ENCODE measurements around the gene AKR1C2.
"Not testable (repeated sequence)": the region's sequence is repeated elsewhere in the genome, so short reads cannot be mapped to it uniquely, and the experiment has no call there.

Gene AKR1C2

DNA sequence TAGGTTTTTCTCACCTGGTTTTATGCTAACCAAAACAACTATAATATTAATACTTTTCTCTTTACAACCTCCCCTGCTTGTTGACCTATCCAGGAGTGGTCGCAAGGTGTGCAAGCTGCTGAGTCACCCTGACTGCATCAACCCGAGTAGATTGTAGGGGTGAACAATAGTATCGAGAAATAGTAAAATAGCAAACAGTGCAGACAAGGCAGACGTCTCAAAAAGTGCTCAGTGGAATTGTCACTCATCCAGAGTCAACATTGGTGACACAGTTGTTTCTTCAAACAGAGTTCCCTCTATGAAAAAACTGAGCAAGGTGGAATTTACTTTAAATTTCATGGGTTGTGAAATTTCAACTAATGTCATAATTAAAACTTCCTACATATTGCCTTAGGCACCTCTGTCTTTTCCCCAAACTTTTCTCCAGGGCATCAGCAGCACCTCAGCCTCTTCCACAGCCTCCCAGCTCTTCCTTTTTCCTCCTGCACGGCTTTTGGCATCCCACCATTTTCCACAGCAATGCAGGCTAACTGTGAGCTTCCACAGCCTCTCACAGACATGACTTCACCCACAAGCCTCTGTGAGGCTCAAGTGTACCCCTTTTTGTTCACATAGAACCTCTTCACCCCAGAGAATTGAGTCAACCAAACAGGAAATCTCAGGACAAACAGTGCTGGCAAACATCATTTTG is 46.6 kb downstream of the AKR1C2 start:
- not testable (repeated sequence) for DNase-seq (ENCODE audit: low read depth)

DNA sequence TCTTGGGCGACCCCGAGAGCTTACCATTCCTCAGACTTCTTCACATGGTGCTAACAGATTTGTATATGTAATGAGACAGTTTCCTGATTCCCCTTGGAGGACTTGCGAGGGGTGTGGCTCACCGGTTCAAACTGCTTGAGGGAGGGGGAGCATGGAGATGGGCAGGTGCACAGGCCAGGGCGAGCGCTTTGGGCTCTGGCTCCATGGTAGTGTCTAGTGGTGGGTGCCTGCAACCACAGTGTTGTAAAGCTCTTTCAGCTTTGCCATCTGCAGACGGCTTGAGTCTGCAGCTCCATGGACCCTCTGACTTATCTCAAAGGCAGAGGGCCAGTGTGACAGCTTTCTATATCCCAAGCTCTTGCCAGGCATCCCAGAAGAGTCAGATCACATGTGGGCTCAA is 47.6 kb downstream of the AKR1C2 start:
- DNase-seq (ENCODE audit: low read depth), result not testable (repeated sequence)

DNA sequence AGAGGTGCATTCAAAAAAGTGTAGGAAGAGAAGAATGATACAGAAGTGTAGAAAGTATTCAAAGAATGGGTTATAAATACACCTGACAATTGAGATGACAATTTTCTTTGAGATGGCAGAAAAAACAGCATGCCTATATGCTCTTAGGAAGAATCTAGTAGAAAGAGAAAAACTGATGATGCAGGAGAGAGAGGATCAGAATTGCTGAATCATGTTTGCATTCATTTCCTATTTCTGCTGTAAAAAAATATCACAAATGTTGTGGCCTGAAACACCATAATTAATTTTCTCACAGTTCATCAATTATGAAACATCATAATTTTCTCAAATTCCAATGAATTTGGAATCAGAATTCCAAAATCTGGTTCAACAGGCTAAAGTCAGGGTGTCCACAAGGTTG is 50.3 kb downstream of the AKR1C2 start:
- no peak for DNase-seq (ENCODE audit: low read depth)

DNA sequence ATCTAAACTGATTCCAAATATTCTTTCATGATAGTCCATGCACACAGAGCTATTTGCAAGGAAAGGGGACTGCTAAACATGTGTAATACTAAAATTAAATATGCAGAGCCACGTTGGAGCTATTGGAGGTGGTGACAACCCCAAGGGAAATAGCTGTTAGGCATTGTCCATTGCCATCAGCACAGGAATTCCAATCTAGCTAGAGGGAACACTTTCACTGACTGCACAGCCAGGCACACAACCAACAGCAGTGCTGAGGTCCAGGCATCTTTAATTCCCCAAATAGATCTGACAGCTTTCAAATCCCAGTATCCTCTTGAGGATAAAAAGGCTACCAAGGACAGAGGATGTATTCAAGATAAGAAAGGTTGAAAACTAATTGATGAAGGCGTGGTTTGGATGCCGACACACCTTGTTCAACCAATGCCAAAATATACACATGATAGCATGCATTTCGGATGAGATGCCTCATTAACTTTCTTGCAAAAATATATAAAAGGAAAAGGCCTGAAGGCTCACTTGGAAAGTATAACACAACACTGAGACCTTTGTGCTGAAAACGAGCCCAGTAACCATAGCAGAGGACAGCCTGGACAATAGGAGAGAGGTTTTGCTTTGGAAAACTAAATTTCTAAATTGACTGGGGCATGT is 52.0 kb downstream of the AKR1C2 start:
- DNase-seq (ENCODE audit: low read depth), result not testable (repeated sequence)

DNA sequence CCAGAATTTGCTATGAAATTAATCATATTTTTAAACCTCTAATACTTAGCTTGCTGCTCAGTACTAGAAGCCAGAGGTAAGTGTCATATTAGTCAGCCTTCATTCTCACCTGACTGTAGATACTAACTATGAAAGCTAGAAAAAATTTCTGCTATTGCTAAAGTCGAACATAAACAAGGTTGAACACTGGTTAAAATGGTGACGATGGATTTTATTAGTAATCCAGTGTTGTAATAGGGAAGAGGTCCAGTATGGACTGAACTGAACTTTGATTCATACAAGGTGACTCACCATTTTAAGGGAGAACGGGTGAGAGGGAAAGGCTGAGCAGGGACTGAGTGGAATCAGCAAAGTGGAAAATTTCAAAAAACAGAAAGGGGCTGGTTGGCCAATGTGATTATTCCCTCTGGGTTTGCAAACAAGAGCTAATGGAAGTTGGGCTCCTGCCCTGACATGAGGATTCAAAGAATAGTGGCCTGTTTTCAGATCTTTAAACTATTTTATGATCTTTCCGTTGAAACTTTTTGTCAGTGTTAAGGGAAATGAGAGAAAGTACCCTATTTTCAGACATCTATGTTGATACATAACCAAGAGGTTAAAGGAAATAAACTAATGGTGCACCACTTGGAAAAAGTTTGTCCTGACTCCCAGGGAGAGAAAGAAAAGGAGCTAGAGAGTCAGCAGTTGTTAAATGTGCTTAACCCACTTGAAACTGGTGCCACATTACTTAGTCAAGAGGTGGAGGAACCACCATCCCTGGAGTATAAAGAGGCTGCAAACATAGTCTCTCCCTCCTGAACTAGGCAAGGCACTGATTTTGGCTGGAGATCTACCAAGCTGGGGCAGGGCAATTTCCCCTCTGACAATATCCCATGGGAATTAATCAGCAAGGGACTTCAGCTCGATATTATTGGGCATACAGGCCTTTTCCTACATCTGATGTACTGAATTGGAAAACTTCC is 55.7 kb downstream of the AKR1C2 start:
- no peak for DNase-seq (ENCODE audit: low read depth)

DNA sequence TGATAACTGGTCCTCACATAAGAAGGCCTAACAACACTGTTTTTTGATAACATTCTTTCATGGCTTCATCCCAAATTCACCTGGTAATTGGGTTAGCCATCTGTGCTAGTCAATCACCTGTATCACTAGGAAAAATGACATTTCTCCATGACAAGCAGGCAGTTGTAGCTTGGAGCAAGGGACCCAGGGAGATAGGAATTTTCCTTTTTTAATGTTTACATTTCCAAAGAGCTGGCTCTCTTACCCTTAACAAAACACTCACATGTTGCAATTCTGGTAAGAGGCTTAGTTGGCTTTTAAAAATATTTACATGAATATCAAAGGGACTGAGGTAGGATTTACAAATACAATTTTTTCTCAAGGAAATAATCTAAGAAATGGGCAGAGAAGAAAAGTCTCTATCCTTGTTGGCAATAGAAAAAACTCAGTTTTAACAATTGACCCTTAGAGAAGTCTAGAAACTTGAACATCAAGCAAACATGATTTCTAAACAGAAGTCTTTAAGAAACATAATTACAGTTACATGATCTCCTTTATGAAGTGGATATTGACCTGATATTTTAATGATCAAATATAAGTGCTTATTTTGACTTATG is 56.5 kb downstream of the AKR1C2 start:
- DNase-seq (ENCODE audit: low read depth), result no peak

DNA sequence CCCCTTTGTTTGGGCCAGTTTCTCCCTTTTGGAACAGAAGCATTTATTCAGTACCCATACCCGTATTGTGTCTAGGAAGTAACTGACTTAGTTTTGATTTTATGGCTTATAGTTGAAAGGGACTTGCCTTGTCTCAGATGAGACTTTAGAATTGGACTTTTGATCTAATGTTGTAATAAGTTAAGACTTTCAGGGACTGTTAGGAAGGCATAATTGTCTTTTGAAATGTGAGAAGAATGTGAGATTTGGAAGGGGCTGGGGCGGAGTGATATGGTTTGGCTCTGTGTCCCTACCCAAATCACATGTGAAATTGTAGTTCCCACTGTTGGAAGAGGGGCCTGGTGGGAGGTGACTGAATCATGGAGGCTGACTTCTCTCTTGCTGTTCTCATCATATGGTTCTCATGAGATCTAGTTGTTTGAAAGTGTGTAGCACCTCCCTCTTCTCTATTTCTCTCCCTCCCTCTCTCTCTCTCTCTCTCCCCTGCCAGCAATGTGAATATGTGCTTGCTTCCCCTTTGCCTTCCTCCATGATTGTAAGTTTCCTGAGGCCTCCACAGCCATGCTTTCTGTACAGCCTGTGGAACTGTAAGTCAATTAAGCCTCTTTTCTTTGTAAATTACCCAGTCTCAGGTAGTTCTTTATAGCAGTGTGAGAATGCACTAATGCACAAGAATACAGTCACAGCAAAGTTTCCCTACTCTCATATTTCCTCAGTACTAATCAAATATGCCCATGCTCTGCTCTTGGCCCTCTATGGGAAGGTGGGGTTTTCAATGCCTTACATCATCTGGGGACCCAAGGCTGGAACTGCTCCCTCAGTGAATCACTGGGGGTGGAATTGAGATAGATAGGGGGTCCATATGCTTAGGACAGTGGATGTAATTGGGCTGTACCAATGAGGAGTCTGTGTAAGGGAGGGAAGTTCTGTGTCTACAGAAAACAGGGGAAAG is 57.6 kb downstream of the AKR1C2 start:
- DNase-seq (ENCODE audit: low read depth), result no peak

DNA sequence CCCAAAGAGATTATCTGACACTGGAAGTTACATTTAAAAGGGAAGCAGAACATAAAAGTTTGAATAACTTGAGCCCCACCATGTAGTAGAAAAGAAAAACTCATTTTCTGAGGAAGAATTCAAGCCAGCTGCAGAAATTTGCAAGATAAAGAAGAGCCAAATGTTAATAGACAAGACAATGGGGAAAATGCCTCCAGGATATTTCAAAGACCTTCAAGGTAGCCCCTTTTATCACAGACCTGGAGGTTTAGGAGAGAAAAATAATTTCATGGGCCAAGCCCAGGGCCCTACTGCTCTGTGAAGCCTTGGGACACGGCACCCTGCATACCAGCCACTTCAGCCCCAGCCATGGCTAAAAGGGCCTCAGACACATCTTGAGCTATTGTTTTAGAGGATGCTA is 58.8 kb downstream of the AKR1C2 start:
- no peak for DNase-seq (ENCODE audit: low read depth)

DNA sequence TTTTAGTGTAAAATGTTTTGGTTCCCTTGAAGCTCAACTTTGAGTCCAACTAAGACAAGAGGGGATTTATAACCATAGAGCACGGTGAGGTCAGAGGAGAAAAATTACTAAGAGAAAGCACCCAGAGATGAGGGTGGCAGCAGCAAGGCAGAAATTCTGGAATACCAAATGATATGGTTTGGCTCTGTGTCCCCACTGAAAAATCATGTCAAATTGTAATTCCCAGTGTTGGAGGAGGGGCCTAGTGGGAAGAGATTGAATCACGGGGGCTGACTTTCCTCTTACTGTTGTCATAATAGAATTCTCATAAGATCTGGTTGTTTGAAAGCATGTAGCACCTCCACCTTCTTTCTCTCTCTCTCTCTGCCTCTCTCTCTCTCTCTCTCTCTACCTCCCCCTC is 59.8 kb downstream of the AKR1C2 start:
- DNase-seq (ENCODE audit: low read depth), result no peak

DNA sequence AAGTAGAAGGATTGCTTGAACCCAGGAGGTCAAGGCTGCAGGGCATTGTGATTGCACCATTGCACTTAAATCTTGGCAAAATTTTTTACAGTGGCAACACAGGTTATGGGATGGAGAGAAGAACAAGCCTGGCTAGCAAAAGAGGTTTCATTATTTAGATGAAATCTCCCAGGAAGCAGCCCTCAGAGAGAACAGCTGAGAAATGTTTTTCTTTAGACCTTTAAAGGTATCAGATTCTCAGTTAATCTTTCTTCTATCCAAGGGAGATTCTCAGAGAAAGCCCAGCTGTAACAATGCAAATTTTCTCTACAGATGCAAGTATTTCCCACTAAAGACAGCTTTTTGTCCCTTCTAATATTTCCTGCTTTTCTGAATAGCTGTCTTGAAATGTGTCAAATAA is 60.2 kb downstream of the AKR1C2 start:
- DNase-seq (ENCODE audit: low read depth), result not testable (repeated sequence)

DNA sequence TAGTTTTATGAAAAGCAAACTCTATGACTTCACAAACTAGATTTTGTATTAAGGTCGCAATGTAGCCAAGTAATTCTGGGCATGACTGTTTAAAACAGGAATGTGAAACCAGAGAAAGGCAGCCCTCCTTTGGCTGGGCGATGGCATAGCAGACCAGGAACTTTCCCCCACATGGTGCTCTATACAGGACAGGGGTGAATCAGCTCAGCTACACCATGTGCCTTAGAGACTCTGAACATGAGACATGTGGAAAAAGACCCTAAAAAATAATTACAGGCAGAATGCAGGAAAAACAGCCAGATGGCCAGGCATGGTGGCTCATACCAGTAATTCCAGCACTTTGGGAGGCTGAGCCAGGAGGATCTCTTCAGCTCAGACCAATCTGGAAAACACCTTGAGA is 60.7 kb downstream of the AKR1C2 start:
- DNase-seq (ENCODE audit: low read depth), result not testable (repeated sequence)

DNA sequence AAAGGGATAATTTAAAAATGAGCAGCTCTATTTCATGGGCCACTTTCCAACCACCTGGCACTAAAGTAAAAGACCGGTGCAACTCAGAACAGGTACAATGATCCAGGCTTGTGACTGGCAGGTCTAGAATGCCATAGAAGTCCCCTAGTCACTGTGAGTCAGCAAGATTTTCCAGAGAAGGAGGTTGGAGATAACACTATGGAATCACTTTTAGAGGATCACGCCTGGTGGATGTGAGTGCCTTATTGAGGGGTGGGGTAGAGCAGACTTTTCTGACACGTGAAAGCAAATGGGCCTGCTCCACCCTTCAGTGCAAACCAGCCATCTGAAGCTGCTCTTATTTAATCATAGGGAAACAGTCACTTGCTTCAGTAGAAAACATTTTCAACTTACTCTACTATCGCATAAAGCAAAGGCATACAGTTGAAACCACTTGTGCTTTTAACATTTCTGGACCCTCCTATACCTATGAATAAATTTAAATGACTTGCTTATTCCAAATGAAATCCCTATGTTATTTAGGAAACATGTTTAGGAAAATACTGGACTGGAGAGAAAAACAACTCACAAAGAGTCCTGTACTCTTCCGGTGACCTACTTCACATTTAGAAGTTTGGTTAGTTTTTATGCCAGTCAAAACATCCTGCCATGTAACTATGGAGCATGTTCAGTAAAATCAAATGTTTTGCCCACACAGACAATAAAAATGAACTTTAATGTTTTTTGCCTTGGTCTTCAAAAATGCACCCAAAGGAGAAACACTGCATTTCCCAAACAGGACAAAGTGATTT is 61.9 kb downstream of the AKR1C2 start:
- DNase-seq (ENCODE audit: low read depth), result no peak

DNA sequence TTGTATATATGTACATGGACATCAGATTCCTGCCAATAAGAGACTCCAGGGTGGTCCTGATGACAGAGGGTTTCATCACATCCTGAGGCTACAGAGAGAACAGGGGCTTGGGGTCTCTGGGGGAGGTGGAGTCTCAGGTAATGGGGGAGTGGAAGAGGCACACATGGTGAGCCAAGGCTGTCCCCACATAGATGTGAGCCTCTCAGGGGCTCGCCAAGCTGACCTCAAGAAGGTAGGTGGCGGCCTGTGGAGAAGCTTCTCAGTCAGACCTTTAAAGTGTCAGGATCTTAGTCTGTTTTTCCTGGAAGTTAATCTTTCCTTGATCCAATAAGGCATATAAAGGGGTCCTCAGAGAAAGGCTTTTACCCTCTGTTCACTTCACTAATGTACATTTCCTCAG is 62.7 kb downstream of the AKR1C2 start:
- not testable (repeated sequence) for DNase-seq (ENCODE audit: low read depth)

DNA sequence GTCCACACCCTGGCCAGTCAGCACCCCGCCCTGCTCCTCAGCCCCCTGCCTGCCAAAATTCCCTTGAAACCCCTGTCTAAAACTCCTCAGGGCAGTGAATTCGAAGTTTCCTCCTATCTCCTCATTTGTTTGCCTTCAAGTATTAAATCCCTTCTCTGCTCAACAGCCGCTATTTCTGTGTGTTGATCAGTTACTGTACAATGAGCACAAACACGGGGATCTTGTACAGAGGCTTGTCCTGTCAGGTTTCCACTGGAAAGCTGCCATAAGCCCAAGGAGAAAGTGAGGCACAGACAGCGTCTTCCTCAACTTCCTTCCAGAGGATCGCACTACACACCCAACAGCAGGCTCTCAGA is 63.6 kb downstream of the AKR1C2 start:
- not testable (repeated sequence) for DNase-seq (ENCODE audit: low read depth)

DNA sequence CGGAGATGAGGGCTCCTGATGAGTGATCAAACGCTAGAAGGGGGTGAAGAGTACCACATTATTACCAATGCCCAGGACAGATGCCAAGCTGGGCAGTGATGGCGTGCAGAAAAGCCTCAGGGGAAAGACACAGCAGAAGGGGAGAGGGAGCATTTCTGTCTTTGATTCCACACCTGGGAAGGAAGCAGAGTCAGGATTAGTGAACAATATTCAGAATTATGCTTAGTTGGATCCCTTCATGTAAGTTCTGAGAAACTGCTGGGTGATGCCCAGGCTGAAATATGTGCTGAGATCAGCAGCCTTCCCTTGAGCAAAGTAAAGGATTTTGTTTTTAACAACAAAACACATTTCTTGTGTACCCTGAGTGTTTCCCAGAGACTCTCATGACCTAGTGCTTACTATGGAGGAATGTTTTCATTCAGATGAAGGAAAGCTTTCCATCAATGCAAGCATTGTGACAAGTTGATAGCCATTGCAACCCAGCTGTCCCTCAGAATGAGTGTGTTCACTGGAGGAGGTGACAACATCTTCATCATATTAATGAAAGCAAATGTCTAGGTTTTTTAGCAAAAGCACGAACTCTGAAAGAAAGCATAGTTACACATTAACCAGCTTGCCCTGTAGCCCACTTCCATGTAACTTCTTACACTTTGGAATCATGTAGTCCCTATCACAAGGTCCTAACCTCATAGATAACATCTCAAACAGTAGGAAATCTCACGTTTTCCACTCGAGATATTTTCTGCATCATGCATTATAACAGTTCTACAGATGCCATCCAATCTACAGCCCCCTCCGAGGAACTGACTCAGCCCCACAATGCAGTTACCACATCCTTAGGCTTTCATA is 64.2 kb downstream of the AKR1C2 start:
- no peak for DNase-seq (ENCODE audit: low read depth)

All from stimulated activated CD8-positive, alpha-beta memory T cell treated with anti-CD3 and anti-CD28 coated beads, Interleukin-15, amount 100 ng/mL, for 1 hour (primary cell).